Measurements from ENCODE around the gene FGD3. TPM values are rescaled to one million over a fixed set of nuclear protein-coding genes. Genes with fewer than 3 reads are reported as not detected.
A peak's percentile ranks its signal among the peaks of the same experiment; 100 is the strongest.

The FGD3 gene
- total RNA-seq, 1 donor from 2014 or later: 2.1 TPM

DNA sequence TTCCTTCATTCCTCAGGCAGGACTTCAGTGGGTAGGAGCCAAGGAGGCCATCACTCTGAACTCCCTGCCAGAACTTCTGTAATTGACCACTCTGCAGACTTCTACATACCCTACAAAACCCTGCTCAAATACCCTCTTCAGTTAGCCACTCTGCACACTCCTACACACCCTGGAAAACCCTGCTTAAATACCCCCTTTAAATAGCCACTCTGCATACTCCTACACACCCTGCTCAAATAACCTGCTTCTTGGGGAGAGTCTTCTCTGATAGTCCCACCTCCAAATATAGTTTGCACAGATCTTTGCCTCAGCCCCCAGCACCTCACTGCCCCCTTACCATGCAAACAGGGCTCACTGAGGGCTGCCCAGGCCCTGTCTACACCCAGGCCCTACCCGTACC, 130.0 kb downstream of the FGD3 start:
- ATAC-seq: peak; percentile 19

DNA sequence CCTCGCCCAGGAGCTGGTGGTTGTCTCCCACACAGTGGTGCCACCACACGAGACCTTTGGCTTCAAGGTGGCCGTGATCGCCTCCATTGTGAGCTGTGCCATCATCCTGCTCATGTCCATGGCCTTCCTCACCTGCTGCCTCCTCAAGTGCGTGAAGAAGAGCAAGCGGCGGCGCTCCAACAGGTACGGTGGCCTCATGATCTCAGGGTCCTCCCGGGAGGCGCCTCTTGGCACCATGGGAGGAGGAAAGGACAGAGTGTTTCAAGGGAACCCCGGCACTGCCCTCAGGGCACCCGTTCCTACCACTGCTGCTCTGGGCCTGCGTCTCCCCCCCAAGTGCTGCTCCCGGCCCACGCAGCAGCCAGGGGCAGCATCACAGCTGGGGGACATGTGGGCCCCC, 130.5 kb downstream of the FGD3 start:
- ATAC-seq: no peak

DNA sequence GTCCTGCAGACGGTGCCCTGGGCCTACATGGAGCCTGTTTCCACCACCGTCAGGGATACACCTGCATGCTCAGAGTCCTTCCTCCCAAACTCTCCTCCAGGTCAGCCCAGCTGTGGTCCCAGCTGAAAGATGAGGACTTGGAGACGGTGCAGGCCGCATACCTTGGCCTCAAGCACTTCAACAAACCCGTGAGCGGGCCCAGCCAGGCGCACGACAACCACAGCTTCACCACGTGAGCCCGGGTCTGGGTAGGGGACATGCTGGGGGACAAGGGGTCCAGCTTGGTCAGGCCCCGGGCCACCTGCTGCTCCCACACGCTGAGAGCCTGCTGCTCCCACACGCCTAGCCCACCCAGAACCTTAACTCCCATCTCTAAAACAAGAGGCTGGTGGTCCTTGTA, 132.0 kb downstream of the FGD3 start:
- no peak for ATAC-seq

DNA sequence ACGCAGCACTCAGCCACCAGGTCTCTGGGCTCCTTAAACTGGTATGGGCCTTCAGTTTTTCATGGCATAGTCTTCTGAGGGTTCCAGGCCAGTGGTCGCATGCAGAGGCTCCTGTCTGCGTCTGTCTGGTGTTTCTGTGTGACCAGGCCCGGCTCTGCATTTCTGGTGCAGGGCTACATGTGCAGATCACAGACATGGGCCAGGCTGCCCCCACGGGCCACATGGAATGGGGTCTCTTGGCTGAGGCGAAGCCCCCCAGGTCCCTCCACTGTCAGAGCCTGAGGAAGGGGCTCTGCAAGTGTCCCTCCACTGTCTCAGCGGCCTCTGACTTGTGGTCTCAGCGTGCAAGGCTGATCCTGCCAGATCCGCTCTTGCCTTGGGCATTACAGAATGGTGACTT, 133.1 kb downstream of the FGD3 start:
- ATAC-seq: no peak

DNA sequence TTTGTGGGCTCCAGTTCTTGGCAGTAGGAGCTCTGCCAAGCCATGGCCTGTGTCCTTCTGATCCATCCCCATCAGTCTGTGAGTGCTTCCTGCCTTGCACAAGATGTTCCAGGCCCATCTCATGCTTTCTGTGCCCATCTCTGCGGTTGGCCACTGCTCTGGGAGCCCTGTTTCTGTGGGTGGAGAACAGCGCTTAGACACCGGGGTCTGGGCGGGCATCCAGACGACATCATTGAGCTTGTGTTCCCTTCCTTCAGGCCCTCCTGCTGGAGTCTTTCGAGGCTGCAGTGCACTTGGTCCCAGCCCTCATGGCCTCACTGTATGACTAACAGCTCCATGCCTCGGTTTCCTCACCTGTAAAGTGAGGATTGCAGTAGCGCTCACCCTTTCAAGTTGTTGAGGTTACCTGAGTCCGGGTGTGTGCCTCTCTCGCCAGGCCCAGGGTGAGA, 133.8 kb downstream of the FGD3 start:
- ATAC-seq: no peak

DNA sequence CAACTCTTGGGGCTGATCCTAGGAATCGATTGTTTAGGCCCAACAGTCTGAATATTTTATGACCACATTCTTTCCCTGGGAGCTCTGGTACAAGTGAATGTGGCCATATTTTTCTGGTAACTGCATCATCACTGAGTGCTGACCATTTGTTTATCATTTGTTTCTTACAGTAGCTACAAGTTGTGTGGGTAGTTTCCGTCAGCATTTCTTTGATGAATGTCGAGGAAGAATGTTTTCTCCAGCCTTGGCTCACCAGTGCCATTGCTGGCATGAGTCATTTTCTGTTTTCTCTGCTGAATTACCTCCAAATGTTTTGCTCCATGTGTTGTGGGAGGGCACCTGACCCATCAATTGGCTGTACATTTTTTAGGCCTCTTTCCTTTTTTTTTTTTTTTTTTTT, 134.6 kb downstream of the FGD3 start:
- no peak for ATAC-seq

DNA sequence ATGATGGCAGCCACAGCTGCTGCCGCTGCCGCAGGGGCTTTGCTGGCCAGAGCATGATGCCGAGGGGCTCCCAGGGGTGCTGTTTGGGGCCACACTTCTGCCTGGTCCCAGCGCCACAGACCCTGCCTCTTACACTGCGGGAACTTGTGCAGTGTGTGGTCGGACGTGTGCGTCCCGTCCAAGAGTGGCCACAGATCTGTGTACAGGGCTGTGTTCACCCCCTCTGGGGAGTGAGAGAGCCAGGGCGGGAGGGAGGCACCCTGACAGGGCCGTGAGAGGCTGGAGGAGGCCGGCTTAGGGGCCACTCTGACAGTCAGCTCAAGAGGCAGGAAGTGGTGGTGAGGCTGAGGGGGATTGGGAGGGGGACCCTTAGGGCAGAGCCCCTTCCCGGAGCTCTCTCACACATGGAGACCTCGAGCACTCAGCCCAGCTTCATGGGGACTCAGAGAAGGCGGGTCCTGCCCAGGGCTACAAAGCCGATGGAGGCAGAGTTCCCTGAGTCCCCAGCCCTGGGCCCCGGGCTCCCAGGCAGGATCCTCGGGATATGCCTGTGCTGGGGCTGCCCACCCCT, 135.6 kb downstream of the FGD3 start:
- no peak for ATAC-seq

DNA sequence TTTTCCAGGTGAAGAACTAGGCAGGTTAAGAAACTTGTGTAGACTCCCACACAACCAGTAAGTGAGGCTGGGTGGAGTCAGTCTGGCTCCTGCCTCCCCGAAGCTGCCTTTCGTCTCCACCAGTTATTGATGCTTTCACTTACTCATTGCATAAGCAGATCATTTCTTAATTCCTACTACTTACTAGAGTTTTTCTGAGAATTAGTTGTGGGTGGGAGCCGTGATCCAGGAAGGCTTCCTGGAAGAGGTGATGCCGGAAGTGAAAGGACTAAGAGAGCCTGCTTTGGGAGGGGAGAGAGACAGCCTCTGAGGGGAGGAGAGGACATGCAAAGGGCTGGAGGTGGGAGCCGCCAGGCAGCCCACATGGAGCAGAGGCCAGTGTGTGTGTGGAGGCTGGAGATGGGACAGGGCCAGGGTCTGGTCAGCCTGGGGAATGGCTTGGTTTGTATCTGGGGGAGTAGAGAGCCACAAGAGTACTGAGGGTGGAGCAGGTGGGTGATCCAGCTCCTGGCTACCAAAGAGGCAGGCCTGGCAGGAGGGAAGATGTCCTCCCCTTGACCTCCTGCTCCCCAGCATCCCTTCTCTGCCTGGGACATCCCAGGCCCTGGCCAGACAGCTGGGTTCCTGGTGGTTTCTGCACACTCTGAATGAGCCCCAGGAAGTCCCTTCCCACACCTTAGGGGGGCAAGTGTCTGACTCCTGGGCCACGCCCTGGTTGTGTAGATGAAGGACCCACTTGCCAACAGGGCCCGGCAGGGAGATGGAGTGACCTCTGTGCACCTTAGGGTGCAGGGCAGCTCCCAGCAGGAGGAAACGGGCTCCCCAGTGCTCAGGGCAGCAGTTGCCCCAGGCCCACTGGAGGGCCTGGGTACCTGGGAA, 136.5 kb downstream of the FGD3 start:
- ATAC-seq: no peak

DNA sequence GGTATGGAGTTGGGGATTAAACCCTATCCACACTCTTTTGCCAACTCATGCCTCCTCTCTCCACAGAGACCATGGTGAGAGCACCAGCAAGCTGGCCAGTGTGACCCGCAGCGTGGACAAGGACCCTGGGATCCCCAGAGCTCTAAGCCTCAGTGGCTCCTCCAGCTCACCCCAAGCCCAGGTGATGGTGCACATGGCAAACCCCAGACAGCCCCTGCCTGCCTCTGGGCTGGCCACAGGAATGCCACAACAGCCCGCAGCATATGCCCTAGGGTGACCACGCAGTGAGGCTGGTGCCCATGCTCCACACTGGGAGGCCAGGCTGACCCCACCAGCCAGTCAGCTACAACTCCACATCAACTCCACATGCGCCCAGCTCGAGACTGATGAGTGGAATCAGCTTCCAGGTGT, 137.2 kb downstream of the FGD3 start:
- no peak for ATAC-seq

DNA sequence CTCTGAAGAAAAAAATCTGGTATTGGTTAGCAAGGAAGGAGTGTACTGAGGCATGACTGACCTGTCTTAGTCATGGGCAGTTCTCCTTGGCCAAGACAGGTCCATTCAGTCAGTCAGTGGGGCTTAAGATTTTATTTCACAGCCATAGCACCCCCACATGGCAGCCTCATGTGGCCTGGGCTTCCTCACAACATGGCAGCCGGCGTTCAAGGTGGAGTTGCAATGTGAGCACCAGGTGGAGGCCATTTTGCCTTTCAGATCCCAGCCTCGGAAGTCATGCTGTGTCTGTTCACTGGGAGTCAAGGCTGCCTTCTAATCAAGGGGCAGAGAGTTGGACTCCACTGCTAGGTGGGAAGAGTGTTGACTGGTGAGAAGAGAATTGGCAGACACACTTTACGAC, 138.4 kb downstream of the FGD3 start:
- ATAC-seq: peak; percentile 22

Other genes with a start within 250 kb of the FGD3 start
- gene BICD2, start 182.7 kb upstream of the FGD3 start, total RNA-seq: 63.7 TPM
- gene ZNF484, start 69.5 kb upstream of the FGD3 start, total RNA-seq: 3.0 TPM
- gene SUSD3, start 111.2 kb downstream of the FGD3 start, total RNA-seq: 0.96 TPM
- gene CARD19, start 148.7 kb downstream of the FGD3 start, total RNA-seq: 19.9 TPM
- 16.9 TPM for gene NINJ1, start 186.7 kb downstream of the FGD3 start, total RNA-seq
- 0.92 TPM for gene WNK2, start 236.6 kb downstream of the FGD3 start, total RNA-seq

Data from esophagus mucosa (tissue), 1 donor.